NCI-H1105 treated with DMSO at 0.1 percent for 48 hours (cell line): ENCODE data around the gene NARS2.
"Not testable (repeated sequence)": the region's sequence is repeated elsewhere in the genome, so short reads cannot be mapped to it uniquely, and the experiment has no call there.

ENCODE experiments used
- DNase-seq: peaks from one replicate; lab custom pipeline; 2025; lab: John Stamatoyannopoulos, UW

The NARS2 gene

GRCh38 chr11:78478536-78478935 is 96.1 kb downstream of the NARS2 start:
- no peak for DNase-seq

GRCh38 chr11:78476066-78476465 is 98.6 kb downstream of the NARS2 start:
- no peak for DNase-seq

GRCh38 chr11:78474451-78474850 is 100.2 kb downstream of the NARS2 start:
- no peak for DNase-seq

GRCh38 chr11:78472905-78473304 is 101.8 kb downstream of the NARS2 start:
- DNase-seq, result no peak

- DNase-seq, result no peak
Measured at GRCh38 chr11:78472382-78472781, 102.3 kb downstream of the NARS2 start.

- no peak for DNase-seq
Measured at GRCh38 chr11:78470861-78471442, 103.7 kb downstream of the NARS2 start.

GRCh38 chr11:78469896-78470295 is 104.8 kb downstream of the NARS2 start:
- DNase-seq, result no peak

GRCh38 chr11:78467931-78468330 is 106.7 kb downstream of the NARS2 start:
- DNase-seq, result no peak

GRCh38 chr11:78467370-78467769 is 107.3 kb downstream of the NARS2 start:
- no peak for DNase-seq

- no peak for DNase-seq
Measured at GRCh38 chr11:78465169-78465942, 109.3 kb downstream of the NARS2 start.

- DNase-seq, result not testable (repeated sequence)
Measured at GRCh38 chr11:78464787-78465168, 109.9 kb downstream of the NARS2 start.

- no peak for DNase-seq
Measured at GRCh38 chr11:78460471-78460870, 114.2 kb downstream of the NARS2 start.

- DNase-seq, result no peak
Measured at GRCh38 chr11:78459738-78460137, 114.9 kb downstream of the NARS2 start.

- DNase-seq, result no peak
Measured at GRCh38 chr11:78457448-78457847, 117.2 kb downstream of the NARS2 start.

- DNase-seq, result no peak
Measured at GRCh38 chr11:78453140-78453935, 121.3 kb downstream of the NARS2 start.

GRCh38 chr11:78451371-78452150 is 123.1 kb downstream of the NARS2 start:
- DNase-seq, result no peak

GRCh38 chr11:78450866-78451265 is 123.8 kb downstream of the NARS2 start:
- DNase-seq, result no peak

GRCh38 chr11:78449866-78450265 is 124.8 kb downstream of the NARS2 start:
- no peak for DNase-seq

- no peak for DNase-seq
Measured at GRCh38 chr11:78446210-78446609, 128.5 kb downstream of the NARS2 start.

GRCh38 chr11:78444726-78445125 is 129.9 kb downstream of the NARS2 start:
- no peak for DNase-seq

- DNase-seq, result no peak
Measured at GRCh38 chr11:78441956-78442355, 132.7 kb downstream of the NARS2 start.

GRCh38 chr11:78438298-78438975 is 136.2 kb downstream of the NARS2 start:
- DNase-seq, result no peak
